ENCODE measurements around the gene GP2.

The GP2 gene

DNA sequence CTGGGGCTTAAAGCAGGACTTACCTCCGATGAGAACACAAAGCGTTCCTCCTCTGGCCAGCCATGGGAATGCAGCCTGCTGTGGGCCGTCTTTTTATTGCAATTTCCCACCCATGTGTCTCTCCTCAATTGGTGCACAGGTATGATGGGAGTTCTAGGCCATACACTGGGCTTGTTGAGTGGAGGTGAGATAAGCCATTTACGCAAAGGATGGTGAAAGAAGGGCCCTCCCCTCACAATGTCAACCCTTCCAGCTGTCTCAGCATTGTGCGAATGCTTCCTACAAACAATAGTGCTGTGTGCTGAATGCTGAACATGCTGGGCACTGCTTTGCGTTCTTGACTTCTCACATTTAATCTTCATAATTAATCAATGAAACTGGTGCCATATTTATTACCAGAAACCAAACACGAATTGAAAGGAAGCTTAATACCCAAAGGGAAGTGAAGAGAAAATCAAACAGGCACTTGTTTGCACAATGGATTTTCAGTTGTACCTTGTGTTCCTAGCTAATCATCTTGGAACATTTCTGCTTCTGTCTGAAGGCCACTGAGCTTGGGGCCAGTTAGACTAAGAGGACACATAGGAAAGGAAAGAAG is at the start of gene GP2:
Gene GP2 (minus strand): TSS at position 70 of the 598 bp plus-strand sequence. CDS start 1,082 bp downstream, outside the sequence.
- DNase-seq, result no peak

DNA sequence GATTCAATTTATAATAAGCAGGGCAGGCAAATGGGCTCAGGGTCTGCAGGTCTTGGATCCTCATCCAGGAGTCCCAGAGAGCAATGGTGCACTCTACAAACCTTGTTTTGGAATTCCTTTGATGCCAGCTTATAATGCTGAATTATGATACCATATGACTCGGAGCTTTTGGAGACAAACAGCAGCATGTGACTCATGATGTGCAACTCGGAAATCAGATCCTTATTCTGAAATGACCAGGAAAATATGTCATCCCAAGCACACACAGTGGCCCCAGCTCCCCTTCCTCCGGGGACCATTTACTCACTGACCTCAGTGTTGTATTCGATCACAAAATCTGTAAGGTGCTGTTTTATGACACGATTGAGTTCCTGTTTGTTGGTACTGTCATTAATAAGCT is 45.4 kb upstream of the GP2 start:
- DNase-seq, result no peak

DNA sequence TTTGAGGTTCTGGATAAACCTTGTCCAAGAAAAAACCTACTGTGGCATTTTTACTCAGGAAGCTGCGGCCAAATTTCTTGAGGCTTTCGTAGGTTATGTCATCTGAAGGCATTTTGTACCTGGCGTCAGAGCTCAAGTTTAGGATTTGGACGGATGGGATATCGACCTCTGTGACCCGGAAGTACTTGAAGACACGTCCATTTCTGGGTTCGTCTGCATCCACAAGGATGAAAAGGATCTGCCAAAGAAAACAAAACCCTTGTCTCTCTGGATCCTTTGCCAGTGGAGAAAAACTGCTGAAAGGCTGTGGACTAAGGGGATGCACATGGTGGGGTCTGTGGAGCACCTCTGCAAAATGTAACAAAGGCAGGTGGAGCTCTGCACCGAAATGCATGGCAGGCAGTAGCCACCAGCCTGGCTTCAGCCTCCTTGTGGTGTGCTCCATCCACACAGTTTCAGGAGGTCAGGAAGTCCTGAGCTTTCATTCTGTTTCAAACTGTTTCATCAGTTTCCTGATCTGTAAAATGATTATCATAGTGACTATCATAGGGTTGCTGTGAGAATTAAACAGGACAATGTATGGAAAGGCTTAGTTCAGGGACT is 42.2 kb upstream of the GP2 start:
- DNase-seq, result no peak

DNA sequence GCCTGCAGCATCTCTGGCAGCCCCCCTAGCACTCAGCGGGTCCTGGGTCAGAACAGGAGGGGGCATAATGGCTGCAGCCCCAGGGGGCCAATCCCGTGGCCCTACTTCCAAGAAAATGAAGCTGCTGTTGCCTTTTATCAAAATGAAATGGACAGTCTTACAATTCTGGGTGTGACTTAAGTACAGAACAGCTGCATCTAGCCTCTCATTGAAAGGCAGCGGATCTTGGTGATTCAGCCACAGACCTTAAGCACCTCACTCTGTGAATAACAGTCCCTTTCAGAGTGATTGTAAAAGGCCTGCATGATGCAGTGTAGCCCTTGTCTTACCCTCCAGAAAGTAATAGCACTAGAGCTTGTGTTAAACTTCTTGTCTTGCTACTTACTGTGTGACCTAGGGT is 36.7 kb upstream of the GP2 start:
- no peak for DNase-seq

DNA sequence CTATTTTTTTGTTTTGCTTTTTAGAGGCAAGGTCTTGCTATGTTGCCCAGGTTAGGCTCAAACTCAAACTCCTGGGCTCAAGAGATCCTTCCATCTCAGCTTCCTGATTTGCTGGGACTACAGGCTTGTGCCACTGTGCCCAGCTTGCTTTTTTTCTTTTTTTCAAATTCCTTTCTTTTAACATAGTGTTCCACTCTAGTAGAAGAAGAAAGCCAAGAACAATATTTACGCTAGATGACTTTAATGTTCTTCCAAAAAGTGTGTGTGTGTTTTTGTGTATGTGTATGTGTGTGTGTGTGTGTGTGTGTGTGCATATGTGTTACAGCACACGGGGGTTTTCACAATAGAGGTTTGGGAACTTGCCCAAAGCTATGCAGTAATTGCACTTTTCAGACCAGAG is 35.9 kb upstream of the GP2 start:
- DNase-seq, result no peak

DNA sequence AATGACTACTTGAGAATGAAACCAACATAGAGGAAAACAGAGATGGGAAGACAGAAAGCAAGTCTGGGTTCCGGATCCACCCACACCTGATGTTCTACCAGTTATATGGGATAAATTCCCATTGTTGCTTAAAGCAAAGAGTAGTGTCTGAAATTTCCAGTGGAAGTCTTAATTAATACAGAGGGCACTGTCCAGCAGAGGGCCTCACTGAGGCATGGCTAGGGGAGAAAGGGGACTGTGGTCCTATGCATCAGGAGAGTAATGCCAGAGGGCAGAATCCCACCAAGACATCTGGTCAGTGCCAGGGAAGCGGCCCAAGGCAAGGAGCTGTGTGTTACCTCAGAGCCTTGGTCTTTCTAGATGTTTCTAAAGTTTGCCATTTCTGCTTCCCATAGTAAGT is 32.7 kb upstream of the GP2 start:
- DNase-seq, result no peak

DNA sequence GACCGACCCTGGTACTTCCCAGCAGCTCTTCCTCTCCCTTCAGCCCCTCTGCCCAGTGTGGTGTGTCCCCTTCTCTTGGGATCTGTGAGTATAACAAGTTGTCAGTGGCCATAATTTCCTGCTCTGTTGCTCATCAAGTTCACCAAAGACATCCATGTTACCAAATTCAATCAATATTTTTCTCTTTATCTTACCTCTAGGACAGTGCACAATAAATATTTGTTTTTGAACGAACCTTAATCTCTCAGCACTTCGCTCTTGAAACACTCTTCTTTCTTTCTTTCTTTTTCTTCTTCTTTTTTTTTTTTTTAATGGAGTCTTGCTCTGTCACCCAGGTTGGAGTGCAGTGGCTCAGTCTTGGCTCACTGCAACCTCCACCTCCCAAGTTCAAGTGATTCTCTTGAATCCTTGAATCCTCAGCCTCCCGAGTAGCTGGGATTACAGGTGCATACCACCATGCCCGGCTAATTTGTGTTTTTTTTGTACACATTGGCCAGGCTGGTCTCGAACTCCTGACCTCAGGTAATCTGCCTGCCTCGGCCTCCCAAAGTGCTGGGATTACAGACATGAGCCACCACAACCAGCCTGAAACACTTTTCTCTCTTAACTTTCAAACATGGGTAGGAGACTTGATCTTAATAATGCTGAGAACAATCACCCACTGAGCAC is 27.9 kb upstream of the GP2 start:
- DNase-seq, result no peak

DNA sequence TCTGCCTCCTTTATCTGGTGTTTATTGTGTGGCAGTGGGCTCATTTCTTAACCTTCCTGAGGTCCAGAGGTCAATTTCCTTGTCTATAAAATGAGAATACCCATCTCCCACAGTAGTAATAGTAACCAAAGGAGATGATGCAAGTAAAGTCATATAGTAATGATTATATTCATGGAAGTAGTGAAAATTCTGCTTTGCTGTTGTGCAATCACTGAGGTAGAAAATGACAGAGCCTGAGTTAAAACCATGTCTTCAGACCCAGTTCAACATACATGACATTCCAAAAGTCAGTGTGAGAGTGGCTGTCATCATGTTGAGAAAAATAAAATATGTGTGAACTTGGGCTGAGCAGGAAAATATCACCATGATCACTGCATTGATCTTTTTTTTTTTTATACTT is 26.1 kb upstream of the GP2 start:
- DNase-seq, result no peak

DNA sequence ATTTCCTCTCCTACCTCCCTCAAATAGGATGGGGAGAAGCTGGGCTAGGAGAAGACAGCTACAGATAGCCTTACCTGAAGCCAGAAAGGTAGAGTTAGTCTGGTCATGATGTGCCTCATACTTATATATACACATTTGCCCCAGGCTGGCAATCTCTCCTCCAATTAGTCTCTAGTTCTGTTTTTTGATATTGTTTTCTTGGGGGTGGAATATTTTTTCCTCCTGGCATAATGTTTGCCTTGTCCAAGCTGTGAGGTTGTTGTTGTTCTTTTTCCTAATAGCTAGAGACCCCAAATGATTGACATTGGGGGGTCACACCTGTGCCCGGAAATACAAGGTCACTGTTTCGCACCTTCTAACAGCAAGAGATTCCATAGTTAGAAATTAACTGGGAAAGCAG is 25.3 kb upstream of the GP2 start, which contains the start of gene UMOD:
Gene UMOD (minus strand): TSS at position 101 of the 400 bp plus-strand sequence. CDS start 1,978 bp downstream, outside the sequence.
- DNase-seq, result no peak

DNA sequence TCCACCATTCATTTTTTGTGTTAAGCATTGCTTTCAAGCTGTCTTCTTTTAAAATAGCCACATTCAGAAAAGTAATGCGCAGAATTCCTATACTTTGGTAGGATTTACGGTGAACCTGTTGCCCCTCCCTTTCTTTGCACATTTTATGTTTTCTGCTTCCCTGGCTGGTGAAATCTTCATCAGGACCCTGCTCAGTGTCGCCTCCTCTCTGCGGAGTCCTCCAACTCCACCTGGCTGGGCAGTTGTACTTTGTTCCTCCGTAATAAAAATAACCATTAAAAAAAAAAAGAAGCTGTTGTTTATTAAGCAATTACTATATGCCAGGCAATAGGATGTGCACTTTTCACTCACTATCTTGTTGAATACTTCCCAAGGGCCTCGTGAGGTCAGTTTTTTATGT is 22.3 kb upstream of the GP2 start:
- DNase-seq, result no peak

DNA sequence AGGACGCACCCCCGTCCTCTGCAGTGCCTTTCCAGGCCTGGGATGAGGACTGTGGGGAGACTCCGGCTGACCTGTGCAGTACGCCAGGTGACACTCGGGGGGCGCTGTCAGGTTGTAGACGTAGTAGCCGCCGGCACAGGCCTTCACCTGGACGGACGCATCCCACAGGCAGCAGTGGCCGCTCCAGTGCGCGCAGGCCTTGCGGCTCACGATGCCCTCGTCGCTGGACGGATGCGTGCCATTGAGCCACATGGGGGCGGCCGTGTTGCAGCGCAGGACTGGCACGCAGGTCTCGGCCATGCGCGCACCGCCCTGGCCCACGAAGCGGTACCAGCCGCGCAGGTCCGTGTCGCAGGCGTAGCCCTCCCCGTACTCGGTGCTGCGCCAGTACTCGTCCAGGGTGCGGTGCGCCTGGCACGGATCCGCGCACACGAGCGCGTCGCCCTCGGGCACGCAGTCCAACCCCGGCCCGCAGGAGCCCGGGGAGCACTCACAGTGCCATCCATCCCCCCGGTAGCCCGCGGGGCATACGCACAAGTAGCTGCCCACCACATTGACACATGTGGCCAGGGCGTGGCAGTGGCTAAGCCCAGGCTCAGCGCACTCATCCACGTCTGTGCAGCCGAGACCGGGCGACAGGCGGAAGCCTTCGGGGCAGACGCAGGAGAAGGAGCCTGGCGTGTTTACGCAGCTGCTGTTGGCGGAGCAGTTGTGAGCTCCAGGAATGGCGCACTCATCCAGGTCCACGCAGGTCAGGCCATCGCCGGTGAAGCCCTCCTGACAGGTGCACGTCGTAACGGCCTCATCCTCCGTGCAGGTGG is 21.3 kb upstream of the GP2 start:
- DNase-seq, result no peak

DNA sequence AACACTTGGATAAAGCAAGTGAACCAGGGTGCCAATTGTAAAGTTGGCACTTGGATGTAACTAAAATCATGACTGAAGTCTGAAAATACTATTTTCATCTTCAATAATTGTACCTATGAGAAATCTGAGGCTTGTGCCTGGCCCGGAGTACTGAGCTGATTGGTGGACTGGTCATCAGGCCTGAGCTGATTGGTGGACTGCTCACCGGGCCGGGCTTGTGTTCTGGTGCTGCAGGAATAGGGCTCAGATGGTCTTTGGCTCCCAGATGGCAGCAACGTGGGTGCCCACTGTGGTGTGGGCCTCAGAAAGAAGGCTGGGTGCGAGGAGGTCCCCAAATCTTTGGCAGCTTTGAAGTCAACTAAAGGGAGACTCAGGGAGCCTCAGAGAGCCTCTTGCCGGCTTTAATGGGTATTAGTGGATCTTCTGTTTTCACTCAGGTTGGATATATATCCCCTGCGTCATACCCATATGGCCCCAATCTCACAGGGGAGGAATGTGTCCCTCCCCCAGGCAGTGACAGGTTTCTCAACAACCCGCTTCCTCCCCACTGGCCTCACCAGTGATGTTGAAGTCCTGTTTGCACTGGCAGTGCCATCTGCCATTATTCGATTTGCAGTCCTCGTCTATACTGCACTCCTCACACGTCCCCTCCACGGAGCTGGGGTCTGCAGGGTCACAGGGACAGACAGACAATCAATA is 20.5 kb upstream of the GP2 start:
- no peak for DNase-seq

DNA sequence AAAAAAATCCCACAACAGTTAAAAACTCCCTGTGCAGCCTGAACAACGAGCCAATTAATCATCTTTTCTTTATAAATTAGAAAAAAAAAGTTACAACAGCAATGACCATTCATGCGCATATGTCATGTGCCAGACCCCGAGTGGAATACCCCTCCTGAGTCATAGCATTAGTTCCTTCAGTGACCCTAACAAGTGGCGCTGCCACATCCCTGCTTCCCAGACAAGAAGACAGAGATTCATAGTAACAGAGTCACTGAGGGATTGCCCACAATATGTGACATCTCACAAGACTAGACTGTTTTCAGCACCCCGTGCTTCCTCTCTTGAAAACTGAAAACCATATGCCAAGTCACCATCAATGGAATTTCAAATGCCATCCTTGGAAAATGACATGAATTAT is 17.3 kb upstream of the GP2 start:
- no peak for DNase-seq

DNA sequence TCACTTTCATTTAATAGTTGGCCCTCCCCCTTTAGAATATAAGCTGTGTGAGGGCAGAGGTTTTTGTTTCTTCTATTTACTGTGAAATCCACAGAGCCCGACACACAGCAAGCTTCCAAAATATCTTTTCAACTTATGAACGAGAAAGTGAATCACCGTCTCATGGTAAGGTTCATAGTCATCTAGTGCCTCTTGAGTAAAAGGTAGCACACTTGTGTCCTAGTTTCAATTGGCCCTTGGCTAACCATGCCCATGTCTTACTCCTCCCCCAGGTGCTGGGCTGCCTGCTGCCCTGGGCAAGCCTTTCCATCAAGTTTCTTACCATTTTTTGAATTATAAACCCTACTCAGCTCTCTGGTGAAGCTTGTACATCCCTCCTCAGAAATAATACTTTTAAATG is 12.4 kb upstream of the GP2 start:
- no peak for DNase-seq

DNA sequence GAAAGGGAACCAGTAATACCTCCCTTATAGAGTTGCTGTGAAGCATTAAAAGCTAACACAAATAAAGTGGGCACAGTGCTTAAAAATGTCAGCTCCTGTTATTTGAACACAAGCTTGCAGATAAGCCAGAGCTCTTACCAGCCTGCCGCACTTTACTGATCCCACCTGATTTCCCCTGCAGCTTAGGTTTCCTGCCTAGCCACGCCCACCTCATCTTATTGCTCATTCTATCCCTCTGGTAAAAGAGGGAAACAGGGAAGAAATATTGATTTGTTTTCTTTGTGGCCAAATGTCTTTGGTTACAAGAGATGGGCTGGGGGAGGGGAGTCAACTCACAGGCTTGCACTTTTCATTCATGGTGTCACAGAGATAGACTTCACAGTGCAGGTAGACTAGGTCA is 9.6 kb upstream of the GP2 start:
- no peak for DNase-seq

DNA sequence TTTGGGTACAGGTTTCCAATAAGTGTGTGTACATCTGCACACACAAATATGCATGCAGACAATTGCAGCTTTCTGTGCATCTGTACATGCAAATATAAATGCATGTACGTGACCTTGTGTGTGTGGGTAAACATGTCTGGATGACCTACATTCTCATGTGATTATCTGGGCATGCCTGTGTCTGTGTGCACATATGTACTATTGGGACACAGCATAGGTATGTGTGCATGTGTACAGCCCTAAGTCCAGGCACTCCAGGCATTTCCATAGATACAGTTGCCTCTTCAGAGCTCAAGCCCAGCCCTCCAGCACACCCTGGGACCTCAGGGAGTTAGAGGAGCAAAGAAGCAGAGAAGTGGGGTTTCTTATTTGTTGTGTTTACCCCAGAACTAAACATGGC is 7.1 kb upstream of the GP2 start:
- DNase-seq, result no peak

DNA sequence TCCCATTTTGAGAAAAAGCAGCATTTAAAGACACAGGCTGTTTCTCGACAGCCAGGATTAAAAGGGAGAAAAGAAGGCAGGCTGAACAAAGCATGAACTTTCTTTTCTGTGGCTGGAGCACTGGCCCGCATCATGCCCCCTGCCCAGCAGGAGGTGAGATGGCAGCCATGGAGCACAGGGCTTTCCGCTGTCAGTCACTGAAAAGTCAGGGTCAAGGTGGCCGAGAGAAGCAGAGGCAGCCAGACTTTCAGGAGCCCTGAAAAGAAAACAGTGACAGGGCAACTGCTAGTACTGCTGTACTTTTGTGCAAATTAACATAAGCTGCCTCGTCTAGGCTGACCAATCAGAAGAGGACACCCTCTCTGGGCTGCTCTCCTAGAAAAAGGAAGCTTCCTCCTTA is 5.8 kb upstream of the GP2 start:
- DNase-seq, result no peak

DNA sequence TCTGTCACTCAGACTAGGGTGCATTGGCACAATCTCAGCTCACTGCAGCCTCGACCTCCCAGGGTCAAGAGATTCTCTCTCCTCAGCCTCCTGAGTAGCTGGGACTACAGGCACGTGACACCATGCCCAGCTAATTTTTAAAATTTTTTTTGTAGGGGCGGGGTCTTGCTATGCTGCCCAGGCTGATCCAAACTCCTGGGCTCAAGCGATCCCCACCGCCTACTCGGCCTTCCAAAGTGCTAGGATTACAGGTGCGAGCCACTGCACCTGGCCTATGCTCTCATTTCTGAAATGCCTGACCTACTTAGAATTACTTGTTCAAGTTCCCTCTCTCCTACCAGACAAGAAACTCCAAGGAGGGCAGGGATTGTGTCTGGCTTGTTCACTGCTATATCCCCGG is 5.1 kb upstream of the GP2 start:
- no peak for DNase-seq

DNA sequence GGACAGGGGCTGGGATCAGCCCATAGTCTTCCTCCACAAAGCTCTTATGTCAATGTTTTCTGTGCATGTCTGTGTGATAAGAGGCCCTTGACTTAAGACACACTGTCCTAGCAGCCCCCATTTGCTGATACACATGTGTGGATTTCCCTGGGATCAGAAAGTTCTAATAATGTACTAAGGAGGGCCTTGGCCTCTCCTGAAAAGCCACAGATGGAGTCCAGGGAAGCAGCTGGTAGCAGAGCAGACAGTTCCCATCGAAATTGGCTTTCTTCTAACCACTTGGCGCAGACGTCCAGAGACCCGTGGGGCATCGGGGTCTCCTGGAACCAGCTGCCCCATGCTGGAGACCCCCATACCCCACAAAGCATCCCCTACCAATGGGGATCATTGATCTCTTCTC is 4.3 kb upstream of the GP2 start:
- no peak for DNase-seq

DNA sequence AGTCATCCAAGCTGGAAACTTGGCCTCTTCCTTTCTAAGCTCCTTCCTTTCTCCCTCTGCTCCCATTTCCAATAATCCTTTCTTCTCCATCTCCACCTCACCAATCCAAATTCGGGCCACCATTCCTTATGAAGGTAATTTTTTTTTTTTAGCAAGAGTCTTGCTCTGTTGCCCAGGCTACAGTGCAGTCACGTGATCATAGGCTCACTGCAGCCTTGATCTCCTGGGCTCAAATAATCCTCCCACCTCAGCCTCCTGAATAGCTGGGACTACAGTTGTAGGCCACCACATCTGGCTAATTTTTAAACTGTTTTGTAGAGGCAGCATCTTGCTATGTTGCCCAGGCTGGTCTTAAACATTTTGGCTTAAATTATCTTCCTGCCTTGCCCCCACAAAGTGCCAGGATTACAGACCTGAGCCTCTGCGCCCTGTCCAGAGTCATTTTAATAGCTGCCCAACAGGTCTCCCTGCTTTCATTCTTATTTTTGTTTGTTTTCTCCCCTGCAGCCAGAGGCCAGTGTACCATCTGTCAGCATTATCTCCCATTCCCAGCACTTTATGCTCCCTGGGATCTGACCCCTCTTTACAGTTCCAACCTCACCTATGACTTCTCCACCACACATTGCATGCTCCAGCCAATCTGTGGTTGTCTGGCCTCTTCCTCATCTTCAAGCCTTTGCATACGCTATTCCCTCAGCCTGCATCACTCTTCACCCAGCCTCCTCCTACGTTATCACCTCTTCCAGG is 2.3 kb upstream of the GP2 start:
- no peak for DNase-seq

DNA sequence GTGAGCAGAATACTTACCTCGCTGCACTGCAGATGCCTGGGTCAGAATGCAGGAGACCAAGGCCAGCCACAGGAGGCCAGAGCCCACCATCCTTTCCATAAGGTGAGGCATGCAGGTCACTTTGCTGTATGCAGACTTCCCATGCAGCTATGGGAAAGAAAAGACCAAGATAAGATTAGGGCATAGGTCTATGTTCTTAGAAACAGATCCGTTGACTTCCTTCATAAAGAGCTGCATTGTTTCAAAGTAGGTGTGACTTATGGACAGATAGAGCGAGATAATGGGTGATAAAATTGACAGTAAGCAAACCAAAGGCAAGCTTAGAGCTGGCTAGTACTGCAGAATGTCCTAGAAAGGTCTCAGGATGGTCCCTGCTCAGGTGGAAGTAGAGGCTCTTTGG is 992 bp downstream of the GP2 start:
- DNase-seq, result no peak

DNA sequence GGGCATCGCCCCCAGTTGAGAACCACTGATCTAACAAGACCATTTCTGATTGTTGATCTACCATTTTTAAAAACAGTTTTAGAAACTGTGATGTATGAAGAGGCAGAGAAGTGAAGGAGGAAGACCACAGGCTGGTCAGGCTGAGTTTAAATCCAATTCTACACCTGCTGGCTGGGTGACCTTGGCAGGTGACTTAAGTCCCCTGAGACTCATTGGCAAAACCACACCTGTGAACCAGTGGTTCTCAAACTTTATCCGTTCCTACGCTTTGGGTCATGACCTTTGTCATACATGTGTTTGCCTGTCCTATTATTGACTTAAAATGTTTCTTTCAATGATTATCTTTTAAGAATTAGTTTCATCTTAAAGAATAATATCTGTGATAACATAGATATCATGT is 2.3 kb downstream of the GP2 start:
- DNase-seq, result no peak

Data from NCI-H2107 (cell line).